ENCODE measurements around the gene GCK. TPM values are rescaled to one million over a fixed set of nuclear protein-coding genes. Genes with fewer than 3 reads are reported as not detected.

GCK gene
- total and polyA plus RNA-seq, 2 donors (not counting 1 experiment from before 2014, with no cell fraction given) = 0.22 to 0.24 TPM

- intact Hi-C loops (cut with micrococcal nuclease) = no loop called here
- Histone ChIP-seq H3K79me2 (ENCODE audit: control insufficient read depth, insufficient read depth, low read length) (peaks cover 9% of the 10 kb centered on the region), H3K4me3 (ENCODE audit: control extremely low read depth in 1 of 5, extremely low read depth in 1 of 5, insufficient read depth in 1 of 5, low read depth in 2 of 5, low read length in 4 of 5) (peak within 1 kb of the TSS; percentile 44 to 60 (median 55)), H3K36me3 (replicated peaks in 1 of 2; ENCODE audit: control extremely low read depth in 1 of 2, control insufficient read depth in 1 of 2, extremely low read depth in 1 of 2, insufficient read depth in 2 of 2, low read length in 1 of 2) (peaks cover 0 to 6% of the 10 kb centered on the region in 2 experiments), H3K9me3 (ENCODE audit: control extremely low read depth in 1 of 3, control insufficient read depth in 2 of 3, insufficient read depth in 1 of 3, low read length in 2 of 3) (peaks cover 0 to 3% (median 0%) of the 10 kb centered on the region in 3 donors), H3K9ac (ENCODE audit: low read length) (peak within 1 kb of the TSS; percentile 71), H3K27ac (ENCODE audit: low read length in 2 of 2) (peak within 1 kb of the TSS in 1 of 2 donors; percentile 64), H3K27me3 (replicated peaks in 1 of 4; ENCODE audit: control extremely low read depth in 1 of 4, control insufficient read depth in 3 of 4, insufficient read depth in 4 of 4, low read length in 3 of 4) (peaks cover 0 to 11% (median 2%) of the 10 kb centered on the region in 4 experiments), H2AFZ (ENCODE audit: insufficient read depth, low read depth, low read length, poor library complexity, severe bottlenecking) (peak within 1 kb of the TSS; percentile 87), H4K20me1 (ENCODE audit: control insufficient read depth, insufficient read depth, low read length, poor library complexity, severe bottlenecking) (no peaks in the 10 kb centered on the region), H3K4me2 (replicated peaks; ENCODE audit: low read depth, low read length, poor library complexity, severe bottlenecking) (peak within 1 kb of the TSS; percentile 99), H3K4me1 (ENCODE audit: control insufficient read depth in 2 of 2, insufficient read depth in 2 of 2, low read length in 2 of 2) (peaks cover 40 to 65% of the 10 kb centered on the region in 2 donors)
- peak within 1 kb of the TSS; percentile 92 for H3K27ac Mint-ChIP-seq
- CTCF ChIA-PET = interaction anchor here (0.6 to 1.4 kb wide), 3 partner anchors 19 to 37 kb away, joined by 3 to 6 read pairs (median 5); partner anchors contain the start of gene POLD2
- TF ChIP-seq EZH2 (IDR thresholded peaks at IDR 0.05; ENCODE audit: borderline replicate concordance, insufficient read depth, low read depth, low read length, poor library complexity, severe bottlenecking) = no peak
- TF ChIP-seq CTCF (IDR thresholded peaks at IDR 0.05) = no peak
- ATAC-seq (ENCODE audit: low read depth) = peak; percentile 65
- H3K27me3 Mint-ChIP-seq = no peaks in the 10 kb centered on the region
- H3K4me3 Mint-ChIP-seq = peak within 1 kb of the TSS; percentile 90
- no peak for DNase-seq
- WGBS (ENCODE audit: insufficient coverage) = 4% methylated on average over 61 of the region's 87 CpGs
- H3K9me3 Mint-ChIP-seq (ENCODE audit: insufficient read depth) = no peaks in the 10 kb centered on the region
- peaks cover 57% of the 10 kb centered on the region for H3K4me1 Mint-ChIP-seq
- POLR2A ChIA-PET = interaction anchor here (0.7 to 1.6 kb wide), 3 partner anchors 19 to 97 kb away, joined by 3 to 7 read pairs (median 5); partner anchors contain the start of gene POLD2
These were observed 85.0 kb downstream of the GCK start, which contains the start of gene AEBP1 for GRCh38 chr7:44103923-44104859. Gene AEBP1 (plus strand): TSS chr7:44104345. CDS start chr7:44104666, 321 bp downstream.
